DMS53 treated with DMSO at 0.1 percent for 48 hours (cell line): Measurements from ENCODE around the gene UBN2.
A peak's percentile ranks its signal among the peaks of the same experiment; 100 is the strongest.
"Not testable (repeated sequence)": the region's sequence is repeated elsewhere in the genome, so short reads cannot be mapped to it uniquely, and the experiment has no call there.

Experiments used
- DNase-seq: peaks from one replicate; lab custom pipeline; 2025; ENCODE audit not compliant: unreplicated experiment; lab: John Stamatoyannopoulos, UW

The UBN2 gene

GRCh38 chr7:139230774-139231512 is at the start of gene UBN2:
UBN2 (plus strand) TSS chr7:139231237; CDS start chr7:139231485, 248 bp downstream.
- peak; percentile 96 for DNase-seq

- no peak for DNase-seq
Observed at GRCh38 chr7:139181404-139181803, 49.6 kb upstream of the UBN2 start.

GRCh38 chr7:139182363-139182762 is 48.7 kb upstream of the UBN2 start:
- no peak for DNase-seq

DNA sequence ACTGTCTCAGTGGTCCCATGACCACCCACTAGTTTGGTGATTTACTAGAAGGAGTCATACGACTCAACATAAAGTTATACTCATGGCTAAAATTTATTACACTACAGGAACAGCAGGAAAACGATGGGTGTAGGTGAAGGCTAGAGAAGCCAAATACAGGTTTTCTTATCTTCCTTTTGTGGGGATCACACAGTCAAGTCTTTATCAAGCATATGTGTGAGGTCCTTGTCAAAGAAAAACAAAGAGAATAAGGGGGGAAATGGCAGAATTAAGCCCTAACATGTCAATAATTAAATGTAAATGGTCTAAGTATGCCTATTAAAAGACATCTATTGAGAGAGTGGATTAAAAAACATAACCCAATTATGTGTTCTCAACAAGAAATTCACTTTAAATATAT is 47.8 kb upstream of the UBN2 start:
- DNase-seq, result no peak

DNA sequence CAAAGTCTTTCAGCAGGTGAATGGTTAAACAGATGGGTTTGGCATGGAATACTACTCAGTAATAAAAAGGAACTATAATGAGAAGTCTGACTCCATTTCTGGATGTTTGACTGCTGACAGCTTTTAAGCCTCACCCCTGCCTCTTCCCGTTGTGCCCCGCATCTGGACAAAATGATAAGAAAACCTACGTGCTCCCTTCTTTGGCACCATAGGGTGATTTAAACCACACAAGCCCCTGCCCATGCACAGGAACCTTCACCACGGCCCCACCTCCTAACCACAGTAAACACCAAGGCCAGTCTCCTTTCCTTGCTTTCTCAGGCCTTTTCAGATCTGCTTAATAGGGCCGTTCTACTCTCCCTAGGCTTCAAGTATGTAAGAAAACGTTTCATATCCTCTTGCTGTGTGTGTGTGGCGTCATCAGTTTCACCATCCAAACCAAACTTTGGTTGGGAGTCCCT is 47.1 kb upstream of the UBN2 start:
- no peak for DNase-seq

GRCh38 chr7:139186146-139186545 is 44.9 kb upstream of the UBN2 start:
- no peak for DNase-seq

DNA sequence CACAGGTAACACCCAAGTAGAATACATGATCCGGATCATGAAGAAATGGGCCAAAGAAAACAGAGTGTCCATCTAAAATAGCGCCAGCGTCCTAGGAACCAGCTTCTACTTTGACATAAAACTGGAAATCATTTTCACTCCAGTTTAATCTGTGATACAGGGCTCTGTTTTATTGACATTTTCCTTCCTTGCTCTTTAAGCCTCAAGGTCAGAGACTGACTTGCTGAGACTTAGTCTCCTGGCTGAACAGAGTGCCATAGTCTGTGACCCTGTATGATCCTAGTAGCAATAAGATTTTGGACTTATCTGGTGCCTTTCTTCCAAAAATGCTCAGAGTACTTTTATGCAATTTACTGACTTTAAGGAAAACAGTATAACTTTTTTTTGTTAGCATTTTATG is 41.7 kb upstream of the UBN2 start:
- no peak for DNase-seq

DNA sequence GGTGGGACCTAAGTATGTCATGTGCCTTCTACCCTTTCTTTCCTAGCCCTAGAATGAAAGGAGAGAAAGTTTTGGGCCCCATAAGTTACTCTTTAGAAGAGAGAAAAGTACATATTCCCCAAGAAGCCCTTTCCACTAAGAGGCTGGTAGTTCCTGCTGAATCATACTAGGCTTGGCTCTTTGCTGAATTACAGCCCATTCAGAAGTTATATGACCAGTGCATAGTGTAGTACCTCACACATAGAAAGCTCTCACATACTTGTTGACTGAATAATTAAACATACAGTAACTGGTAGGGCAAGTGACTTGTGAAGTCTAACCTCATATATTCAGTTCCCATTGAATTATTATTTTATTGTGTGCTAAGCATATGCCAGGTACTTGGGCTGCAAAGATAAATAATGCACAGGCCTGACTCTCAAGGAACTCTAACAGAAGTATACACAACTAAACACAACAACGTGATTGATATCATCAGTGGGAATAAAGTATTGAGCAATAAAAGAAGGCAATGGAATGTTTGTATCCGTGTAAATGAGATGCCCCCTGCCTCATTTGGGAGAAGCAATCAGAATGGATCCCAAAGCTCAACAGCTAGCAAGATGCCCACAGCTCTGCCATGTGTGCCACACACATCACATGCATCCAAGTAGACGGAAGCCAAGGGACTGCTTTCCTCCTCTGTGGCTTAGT is 38.9 kb upstream of the UBN2 start:
- DNase-seq, result no peak

DNA sequence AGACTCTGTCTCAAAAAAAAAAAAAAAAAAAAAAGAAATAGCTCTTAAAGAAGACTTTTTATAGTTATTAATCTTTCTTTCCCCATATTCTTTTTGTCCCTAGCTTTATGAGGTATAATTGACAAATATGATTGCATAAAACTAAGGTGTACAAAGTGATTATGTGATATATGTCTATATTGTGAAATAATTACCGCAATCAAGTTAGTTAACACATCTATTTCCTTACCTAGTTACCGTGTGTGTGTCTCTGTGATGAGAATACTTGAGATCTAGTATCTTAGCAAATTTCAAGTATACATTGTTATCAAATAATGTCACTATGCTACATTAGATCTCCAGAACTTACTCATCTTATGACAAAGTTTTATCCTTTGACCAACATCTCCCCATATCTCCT is 30.7 kb upstream of the UBN2 start:
- DNase-seq, result no peak

DNA sequence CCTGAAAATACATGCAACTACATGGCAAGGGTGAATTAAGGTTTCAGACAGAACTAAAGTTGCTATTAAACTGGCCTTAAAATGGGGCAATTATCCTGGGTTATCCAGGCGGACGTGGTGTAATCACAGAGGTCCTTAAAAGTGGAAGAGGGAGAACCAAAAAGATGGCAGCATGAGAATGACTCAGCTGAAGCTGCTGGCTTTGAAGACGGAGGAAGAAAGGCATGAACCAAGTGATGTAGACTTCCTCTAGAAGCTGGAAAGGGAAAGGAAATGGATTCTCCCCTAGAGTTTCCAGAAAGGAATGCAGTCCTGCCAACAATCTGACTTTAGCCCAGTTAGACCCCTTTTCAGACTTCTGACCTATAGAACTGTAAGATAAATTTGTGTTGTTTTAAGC is 27.0 kb upstream of the UBN2 start:
- no peak for DNase-seq

DNA sequence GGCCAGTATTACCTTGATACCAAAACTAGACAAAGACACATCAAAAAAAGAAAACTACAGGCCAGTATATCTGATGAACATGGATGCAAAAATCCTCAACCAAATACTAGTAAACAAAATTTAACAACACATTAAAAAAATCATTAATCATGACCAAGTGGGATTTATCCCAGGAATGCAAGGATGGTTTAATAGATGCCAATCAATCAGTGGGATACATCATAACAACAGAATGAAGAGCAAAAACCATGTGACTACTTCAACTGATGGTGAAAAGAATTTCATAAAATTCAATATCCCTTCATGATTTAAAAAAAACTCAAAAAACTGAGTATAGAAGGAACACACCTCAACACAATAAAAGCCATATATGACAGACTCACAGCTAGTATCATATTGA is 25.2 kb upstream of the UBN2 start:
- no peak for DNase-seq

DNA sequence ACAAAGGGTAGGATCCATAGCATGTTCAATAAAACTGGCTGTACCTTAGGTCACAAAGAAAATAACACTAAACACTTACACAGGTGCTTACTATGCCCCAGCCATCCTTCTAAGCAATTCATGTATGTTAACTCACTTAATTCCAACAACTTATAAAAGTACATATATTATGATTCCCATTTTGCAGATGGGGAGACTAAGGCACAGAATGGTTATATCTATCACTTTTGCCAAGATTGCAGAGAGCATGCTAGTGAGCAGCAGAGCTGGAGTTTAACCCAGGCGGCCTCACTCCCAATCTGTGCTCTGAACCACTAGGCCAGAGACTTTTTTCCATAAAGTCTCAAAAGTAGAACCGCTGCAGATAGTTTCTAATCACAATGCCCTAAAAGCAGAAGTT is 18.9 kb upstream of the UBN2 start:
- DNase-seq, result no peak

DNA sequence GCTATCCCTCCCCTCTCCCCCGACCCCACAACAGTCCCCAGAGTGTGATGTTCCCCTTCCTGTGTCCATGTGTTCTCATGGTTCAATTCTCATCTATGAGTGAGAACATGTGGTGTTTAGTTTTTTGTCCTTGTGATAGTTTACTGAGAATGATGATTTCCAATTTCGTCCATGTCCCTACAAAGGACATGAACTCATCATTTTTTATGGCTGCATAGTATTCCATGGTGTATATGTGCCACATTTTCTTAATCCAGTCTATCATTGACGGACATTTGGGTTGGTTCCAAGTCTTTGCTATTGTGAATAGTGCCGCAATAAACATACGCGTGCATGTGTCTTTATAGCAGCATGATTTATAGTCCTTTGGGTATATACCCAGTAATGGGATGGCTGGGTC is 17.5 kb upstream of the UBN2 start:
- not testable (repeated sequence) for DNase-seq

DNA sequence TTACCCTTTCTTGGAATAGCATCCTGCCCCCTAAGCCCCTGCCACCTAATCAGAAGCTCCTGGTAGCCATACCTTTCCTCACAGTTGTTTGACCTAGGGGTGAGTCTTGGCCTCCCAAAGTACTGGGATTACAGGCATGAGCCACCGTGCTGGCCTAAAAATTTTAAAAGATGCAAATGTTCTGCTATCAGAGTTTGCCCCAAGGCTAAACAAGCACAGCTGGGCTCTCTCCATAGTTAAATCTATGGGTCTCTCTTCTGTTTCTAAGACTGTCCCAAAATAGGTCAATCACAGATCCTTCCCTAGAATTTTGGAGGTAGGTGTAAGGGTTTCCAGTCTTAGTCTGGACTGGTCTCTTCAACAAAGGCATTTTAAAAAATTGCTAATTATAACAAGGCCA is 12.9 kb upstream of the UBN2 start:
- DNase-seq, result no peak

DNA sequence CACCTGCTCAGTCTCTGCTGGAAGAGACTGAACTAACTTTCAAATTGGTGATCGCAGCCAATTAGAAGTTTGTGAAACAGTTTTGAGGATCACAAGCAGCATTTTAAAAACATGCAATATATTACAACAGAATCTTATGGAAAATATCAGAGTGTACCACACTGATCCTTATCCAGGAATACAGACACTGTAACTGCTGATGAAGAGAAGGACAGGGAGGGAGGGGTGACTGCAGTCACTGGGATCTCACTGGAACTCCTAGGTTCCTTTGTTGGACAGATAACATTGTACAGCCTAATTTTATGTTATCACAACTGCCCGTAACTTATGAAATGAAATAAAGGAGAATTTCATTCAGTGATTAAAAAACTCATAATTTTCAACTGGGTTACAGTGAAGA is 6.8 kb upstream of the UBN2 start:
- no peak for DNase-seq

GRCh38 chr7:139224836-139225235 is 6.2 kb upstream of the UBN2 start:
- DNase-seq, result not testable (repeated sequence)

- not testable (repeated sequence) for DNase-seq
Observed at GRCh38 chr7:139225286-139226157, 5.5 kb upstream of the UBN2 start.

DNA sequence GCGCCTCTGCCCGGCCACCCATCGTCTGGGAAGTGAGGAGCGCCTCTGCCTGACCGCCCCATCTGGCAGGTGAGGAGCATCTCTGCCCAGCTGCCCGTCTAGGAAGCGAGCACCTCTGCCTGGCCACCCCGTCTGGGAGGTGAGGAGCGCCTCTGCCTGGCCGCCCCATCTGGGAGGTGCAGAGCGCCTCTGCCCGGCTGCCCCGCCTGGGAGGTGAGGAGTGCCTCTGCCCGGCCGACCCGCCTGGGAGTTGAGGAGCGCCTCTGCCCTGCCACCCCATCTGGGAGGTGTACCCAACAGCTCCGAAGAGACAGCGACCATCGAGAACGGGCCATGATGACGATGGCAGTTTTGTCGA is 4.9 kb upstream of the UBN2 start:
- DNase-seq, result not testable (repeated sequence)

GRCh38 chr7:139226988-139227488 is 4.0 kb upstream of the UBN2 start:
- DNase-seq, result not testable (repeated sequence)

DNA sequence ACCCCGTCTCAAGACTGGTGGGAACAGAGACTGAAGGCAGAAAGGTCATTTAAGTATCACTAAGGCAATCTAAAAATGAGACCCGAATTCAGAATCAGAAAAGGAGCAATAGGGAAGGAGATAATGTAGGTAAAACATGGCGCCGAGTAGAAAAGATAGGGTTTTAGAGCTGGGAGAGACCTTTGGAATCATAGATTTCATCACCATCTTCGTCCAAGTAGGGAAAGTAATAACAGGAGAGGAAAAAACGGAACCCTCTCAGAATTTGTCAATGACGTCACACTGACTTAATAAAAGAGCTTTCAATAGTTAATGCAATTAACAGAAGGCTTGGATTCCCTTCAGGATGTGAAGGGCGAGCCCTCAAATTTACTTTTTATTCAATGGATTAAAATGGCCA is 1.0 kb upstream of the UBN2 start:
- DNase-seq, result no peak

GRCh38 chr7:139230484-139230773 is 608 bp upstream of the UBN2 start:
- no peak for DNase-seq
